Inflammatory macrophage treated with lipopolysaccharide for 4 hours (primary cell): ENCODE measurements around the gene C2CD4D.
"Not testable (repeated sequence)": the region's sequence is repeated elsewhere in the genome, so short reads cannot be mapped to it uniquely, and the experiment has no call there.

Source experiments
- DNase-seq: peaks from one replicate; pipeline ENCODE4 v3.0.0-alpha.2; 2020

The C2CD4D gene

GRCh38 chr1:151858030-151858746 lies 18.6 kb upstream of the C2CD4D start:
- no peak for DNase-seq

- DNase-seq: no peak
These were observed 16.3 kb upstream of the C2CD4D start for GRCh38 chr1:151855933-151856332.

- not testable (repeated sequence) for DNase-seq
These were observed 15.9 kb upstream of the C2CD4D start for GRCh38 chr1:151855516-151855915.

- DNase-seq: no peak
These were observed 15.0 kb upstream of the C2CD4D start for GRCh38 chr1:151854658-151855057.

- no peak for DNase-seq
These were observed 13.9 kb upstream of the C2CD4D start, which contains the start of gene THEM5 for GRCh38 chr1:151853411-151853943. Gene THEM5 (minus strand): TSS chr1:151853712. CDS start chr1:151853565, 147 bp downstream.

- DNase-seq: no peak
These were observed 13.1 kb upstream of the C2CD4D start for GRCh38 chr1:151852733-151853132.

- no peak for DNase-seq
These were observed 12.3 kb upstream of the C2CD4D start for GRCh38 chr1:151851886-151852285.

GRCh38 chr1:151849871-151850270 lies 10.3 kb upstream of the C2CD4D start:
- DNase-seq: no peak

GRCh38 chr1:151849126-151849525 lies 9.5 kb upstream of the C2CD4D start:
- DNase-seq: peak; percentile 33

- no peak for DNase-seq
These were observed 8.4 kb upstream of the C2CD4D start for GRCh38 chr1:151847867-151848596.

- DNase-seq: no peak
These were observed 7.1 kb upstream of the C2CD4D start for GRCh38 chr1:151846686-151847237.

- DNase-seq: peak; percentile 30
These were observed 6.5 kb upstream of the C2CD4D start for GRCh38 chr1:151846062-151846568.

GRCh38 chr1:151843398-151843797 lies 3.8 kb upstream of the C2CD4D start:
- no peak for DNase-seq

GRCh38 chr1:151841141-151841540 lies 1.5 kb upstream of the C2CD4D start:
- DNase-seq: no peak

GRCh38 chr1:151840421-151840820 lies 801 bp upstream of the C2CD4D start:
- DNase-seq: no peak

- no peak for DNase-seq
These were observed 573 bp downstream of the C2CD4D start for GRCh38 chr1:151839082-151839412.

- DNase-seq: no peak
These were observed 1.2 kb downstream of the C2CD4D start for GRCh38 chr1:151838222-151839081.

- no peak for DNase-seq
These were observed 1.8 kb downstream of the C2CD4D start for GRCh38 chr1:151837884-151838221.

- DNase-seq: no peak
These were observed 2.4 kb downstream of the C2CD4D start for GRCh38 chr1:151837197-151837596.

GRCh38 chr1:151835596-151835995 lies 4.0 kb downstream of the C2CD4D start:
- DNase-seq: no peak

- no peak for DNase-seq
These were observed 5.4 kb downstream of the C2CD4D start for GRCh38 chr1:151834239-151834638.

GRCh38 chr1:151833172-151833900 lies 6.3 kb downstream of the C2CD4D start:
- DNase-seq: no peak
